ENCODE measurements around the gene MRPS12.

Gene MRPS12

GRCh38 chr19:38899447-38900201, 31.1 kb upstream of the MRPS12 start, which contains the start of the genes NFKBIB and SIRT2 (continued):
- no peak for TF ChIP-seq ZNF654 (tag by site-specific recombination; IDR thresholded peaks at IDR 0.05; ENCODE audit: low read depth)
- peak; percentile 74; the same call in 1 of the 2 replicates for TF ChIP-seq INSM2 (tag by site-specific recombination; IDR thresholded peaks at IDR 0.05)
- no peak for TF ChIP-seq ZNF302 (tag by site-specific recombination; IDR thresholded peaks at IDR 0.05; ENCODE audit: low read depth)
- peak; percentile 99 for TF ChIP-seq ZNF341 (tag by site-specific recombination; IDR thresholded peaks at IDR 0.05; ENCODE audit: low read depth)
- TF ChIP-seq ZNF521 (tag by site-specific recombination; IDR thresholded peaks at IDR 0.05): no peak
- TF ChIP-seq SETDB1 (IDR thresholded peaks at IDR 0.05; ENCODE audit: insufficient read length, low read length): no peak
- peak; percentile 99 for TF ChIP-seq ZXDB (tag by site-specific recombination; IDR thresholded peaks at IDR 0.05)
- TF ChIP-seq, protein P1, sequence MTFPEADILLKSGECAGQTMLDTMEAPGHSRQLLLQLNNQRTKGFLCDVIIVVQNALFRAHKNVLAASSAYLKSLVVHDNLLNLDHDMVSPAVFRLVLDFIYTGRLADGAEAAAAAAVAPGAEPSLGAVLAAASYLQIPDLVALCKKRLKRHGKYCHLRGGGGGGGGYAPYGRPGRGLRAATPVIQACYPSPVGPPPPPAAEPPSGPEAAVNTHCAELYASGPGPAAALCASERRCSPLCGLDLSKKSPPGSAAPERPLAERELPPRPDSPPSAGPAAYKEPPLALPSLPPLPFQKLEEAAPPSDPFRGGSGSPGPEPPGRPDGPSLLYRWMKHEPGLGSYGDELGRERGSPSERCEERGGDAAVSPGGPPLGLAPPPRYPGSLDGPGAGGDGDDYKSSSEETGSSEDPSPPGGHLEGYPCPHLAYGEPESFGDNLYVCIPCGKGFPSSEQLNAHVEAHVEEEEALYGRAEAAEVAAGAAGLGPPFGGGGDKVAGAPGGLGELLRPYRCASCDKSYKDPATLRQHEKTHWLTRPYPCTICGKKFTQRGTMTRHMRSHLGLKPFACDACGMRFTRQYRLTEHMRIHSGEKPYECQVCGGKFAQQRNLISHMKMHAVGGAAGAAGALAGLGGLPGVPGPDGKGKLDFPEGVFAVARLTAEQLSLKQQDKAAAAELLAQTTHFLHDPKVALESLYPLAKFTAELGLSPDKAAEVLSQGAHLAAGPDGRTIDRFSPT (tag by site-specific recombination; IDR thresholded peaks at IDR 0.05): no peak
- TF ChIP-seq MEIS1 (CRISPR knock-in tag; IDR thresholded peaks at IDR 0.05; ENCODE audit: borderline replicate concordance): no peak
- TF ChIP-seq ZNF2 (tag by site-specific recombination; IDR thresholded peaks at IDR 0.05): peak; percentile 92
- TF ChIP-seq ZNF76 (tag by site-specific recombination; IDR thresholded peaks at IDR 0.05; ENCODE audit: borderline replicate concordance, low read depth): peak; percentile 100
- TF ChIP-seq ZNF692 (tag by site-specific recombination; IDR thresholded peaks at IDR 0.05): peak; percentile 85
- TF ChIP-seq, protein P2, sequence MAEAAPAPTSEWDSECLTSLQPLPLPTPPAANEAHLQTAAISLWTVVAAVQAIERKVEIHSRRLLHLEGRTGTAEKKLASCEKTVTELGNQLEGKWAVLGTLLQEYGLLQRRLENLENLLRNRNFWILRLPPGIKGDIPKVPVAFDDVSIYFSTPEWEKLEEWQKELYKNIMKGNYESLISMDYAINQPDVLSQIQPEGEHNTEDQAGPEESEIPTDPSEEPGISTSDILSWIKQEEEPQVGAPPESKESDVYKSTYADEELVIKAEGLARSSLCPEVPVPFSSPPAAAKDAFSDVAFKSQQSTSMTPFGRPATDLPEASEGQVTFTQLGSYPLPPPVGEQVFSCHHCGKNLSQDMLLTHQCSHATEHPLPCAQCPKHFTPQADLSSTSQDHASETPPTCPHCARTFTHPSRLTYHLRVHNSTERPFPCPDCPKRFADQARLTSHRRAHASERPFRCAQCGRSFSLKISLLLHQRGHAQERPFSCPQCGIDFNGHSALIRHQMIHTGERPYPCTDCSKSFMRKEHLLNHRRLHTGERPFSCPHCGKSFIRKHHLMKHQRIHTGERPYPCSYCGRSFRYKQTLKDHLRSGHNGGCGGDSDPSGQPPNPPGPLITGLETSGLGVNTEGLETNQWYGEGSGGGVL (tag by site-specific recombination; IDR thresholded peaks at IDR 0.05): no peak
- TF ChIP-seq ZNF747 (tag by site-specific recombination; IDR thresholded peaks at IDR 0.05): no peak
- TF ChIP-seq SP3 (tag by site-specific recombination; IDR thresholded peaks at IDR 0.05): peak; percentile 100
- no peak for TF ChIP-seq ZFP41 (tag by site-specific recombination; IDR thresholded peaks at IDR 0.05; ENCODE audit: borderline replicate concordance)
- no peak for TF ChIP-seq ZNF248 (tag by site-specific recombination; IDR thresholded peaks at IDR 0.05)
- peak; percentile 94 for TF ChIP-seq KLF1 (tag by site-specific recombination; IDR thresholded peaks at IDR 0.05)
- TF ChIP-seq ZNF114 (tag by site-specific recombination; IDR thresholded peaks at IDR 0.05): no peak
- TF ChIP-seq ZNF155 (tag by site-specific recombination; IDR thresholded peaks at IDR 0.05): no peak
- TF ChIP-seq, protein P3, sequence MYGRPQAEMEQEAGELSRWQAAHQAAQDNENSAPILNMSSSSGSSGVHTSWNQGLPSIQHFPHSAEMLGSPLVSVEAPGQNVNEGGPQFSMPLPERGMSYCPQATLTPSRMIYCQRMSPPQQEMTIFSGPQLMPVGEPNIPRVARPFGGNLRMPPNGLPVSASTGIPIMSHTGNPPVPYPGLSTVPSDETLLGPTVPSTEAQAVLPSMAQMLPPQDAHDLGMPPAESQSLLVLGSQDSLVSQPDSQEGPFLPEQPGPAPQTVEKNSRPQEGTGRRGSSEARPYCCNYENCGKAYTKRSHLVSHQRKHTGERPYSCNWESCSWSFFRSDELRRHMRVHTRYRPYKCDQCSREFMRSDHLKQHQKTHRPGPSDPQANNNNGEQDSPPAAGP (tag by site-specific recombination; IDR thresholded peaks at IDR 0.05): peak; percentile 80
- peak; percentile 92; the same call in 1 of the 2 replicates for TF ChIP-seq ZNF777 (tag by site-specific recombination; IDR thresholded peaks at IDR 0.05; ENCODE audit: borderline replicate concordance)
- TF ChIP-seq ZNF549 (tag by site-specific recombination; IDR thresholded peaks at IDR 0.05): no peak
- no peak for TF ChIP-seq ZNF768 (tag by site-specific recombination; IDR thresholded peaks at IDR 0.05)
- TF ChIP-seq ZNF660 (tag by site-specific recombination; IDR thresholded peaks at IDR 0.05): peak; percentile 82
- TF ChIP-seq ZFP69B (tag by site-specific recombination; IDR thresholded peaks at IDR 0.05): peak; percentile 87
- no peak for TF ChIP-seq ZNF19 (tag by site-specific recombination; IDR thresholded peaks at IDR 0.05; ENCODE audit: low read depth)
- TF ChIP-seq REST (tag by site-specific recombination; IDR thresholded peaks at IDR 0.05): peak; percentile 36; the same call in 1 of the 2 replicates
- TF ChIP-seq ZNF658 (tag by site-specific recombination; IDR thresholded peaks at IDR 0.05): no peak

Data from HEK293 (cell line).